ENCODE data around the gene CARHSP1.
"Not testable (repeated sequence)": the region's sequence is repeated elsewhere in the genome, so short reads cannot be mapped to it uniquely, and the experiment has no call there.

CARHSP1 gene

GRCh38 chr16:8826278-8826879 lies 42.4 kb downstream of the CARHSP1 start:
- DNase-seq = no peak

GRCh38 chr16:8822403-8822802 lies 46.4 kb downstream of the CARHSP1 start:
- DNase-seq = no peak

GRCh38 chr16:8819411-8820034 lies 49.3 kb downstream of the CARHSP1 start:
- no peak for DNase-seq

DNA sequence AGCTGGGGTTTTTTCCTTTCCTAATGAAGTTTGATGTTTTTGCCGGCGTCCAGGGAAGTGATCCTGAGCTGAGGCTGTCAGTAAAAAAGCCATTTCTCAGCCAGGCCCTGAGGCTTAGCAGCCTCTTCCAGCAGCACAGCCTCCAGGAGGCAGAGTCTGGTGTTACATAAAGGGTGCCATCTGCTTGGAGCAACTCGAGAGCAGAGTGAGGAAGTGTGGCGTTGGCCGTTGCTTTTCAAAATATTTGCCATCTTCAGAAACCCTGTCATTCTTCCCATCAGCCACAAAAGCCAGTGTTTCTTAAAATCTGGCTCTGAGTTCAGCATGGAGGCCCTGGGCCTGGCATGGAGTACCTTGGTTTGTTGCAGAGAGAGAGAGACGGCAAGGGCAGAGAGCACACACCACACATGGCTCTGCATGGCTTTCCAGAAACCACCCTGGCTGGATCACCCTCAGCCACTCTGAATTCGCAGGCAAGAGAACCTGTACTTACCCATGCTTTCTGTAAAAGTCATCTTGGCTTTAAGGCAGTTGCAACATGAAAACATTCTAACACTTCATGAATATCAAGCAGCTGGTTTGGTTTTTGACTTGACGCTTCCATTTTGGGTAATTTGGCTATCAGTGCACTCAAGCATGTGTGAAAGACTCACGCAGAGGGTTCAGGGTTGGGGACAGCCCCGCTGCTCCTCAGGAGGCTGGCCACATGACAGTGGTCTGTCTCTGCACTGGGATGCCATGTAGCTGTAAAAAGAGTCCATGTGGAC lies 50.1 kb downstream of the CARHSP1 start:
- DNase-seq = peak in 3 of 4 experiments; percentile 8 to 35 (median 9)

- DNase-seq = peak in 2 of 4 experiments; percentile 9 to 20
Observed at GRCh38 chr16:8816967-8817655, 51.7 kb downstream of the CARHSP1 start.

DNA sequence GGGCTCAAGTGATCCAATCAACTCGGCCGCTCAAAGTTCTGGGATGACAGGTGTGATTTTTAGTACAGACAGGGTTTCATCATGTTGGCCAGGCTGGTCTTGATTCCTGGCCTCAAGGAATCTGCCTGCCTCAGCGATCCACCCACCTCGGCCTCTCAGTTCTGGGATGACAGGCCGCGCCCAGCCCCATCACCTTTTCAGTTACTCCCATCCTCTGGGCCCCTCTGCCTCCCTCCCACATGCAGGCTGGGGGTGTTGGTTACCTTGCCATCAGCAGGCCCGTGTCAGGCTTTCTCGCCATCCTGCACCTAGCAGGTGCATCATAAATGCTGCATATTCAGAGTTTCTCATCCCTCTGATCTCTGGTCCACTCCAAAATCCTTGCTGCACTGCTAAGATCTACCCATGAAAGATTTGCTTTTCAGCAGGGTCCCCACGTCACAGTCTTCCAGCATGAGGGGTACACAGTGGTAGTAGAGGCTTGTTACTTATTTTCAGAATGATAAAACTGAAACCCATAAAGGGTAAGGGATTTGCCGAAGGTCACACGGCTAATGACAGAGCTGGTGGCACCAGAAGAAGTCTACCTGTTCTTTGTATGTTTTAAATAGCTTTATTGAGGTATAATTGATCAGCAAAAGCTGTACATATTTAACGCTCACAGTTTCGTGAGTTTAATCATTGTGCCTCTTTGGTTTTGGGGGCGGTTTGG lies 54.6 kb downstream of the CARHSP1 start:
- DNase-seq = no peak

GRCh38 chr16:8812162-8812843 lies 56.5 kb downstream of the CARHSP1 start:
- no peak for DNase-seq

GRCh38 chr16:8808613-8809353 lies 60.0 kb downstream of the CARHSP1 start:
- DNase-seq = no peak

- no peak for DNase-seq
Observed at GRCh38 chr16:8808009-8808408, 60.8 kb downstream of the CARHSP1 start.

DNA sequence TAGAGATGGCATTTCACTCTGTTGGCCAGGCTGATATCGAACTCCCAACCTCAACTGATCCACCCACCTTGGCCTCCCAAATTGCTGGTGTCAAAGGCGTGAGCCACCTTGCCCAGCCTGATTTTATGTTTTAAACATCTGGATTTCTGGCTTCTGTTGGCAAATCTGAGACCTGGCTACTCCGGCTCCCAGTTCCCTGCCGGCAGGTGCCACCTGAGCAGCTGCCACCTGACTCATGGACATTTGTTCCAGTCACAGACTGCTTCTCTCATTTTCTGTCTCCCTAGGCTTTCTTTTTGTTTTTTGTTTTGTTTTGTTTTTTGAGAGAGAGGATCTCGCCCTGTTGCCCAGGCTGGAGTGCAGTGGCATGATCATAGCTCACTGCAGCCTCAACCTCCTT lies 61.6 kb downstream of the CARHSP1 start:
- DNase-seq = no peak

GRCh38 chr16:8806272-8806983 lies 62.4 kb downstream of the CARHSP1 start:
- DNase-seq = no peak

GRCh38 chr16:8804313-8804712 lies 64.5 kb downstream of the CARHSP1 start:
- DNase-seq = no peak

GRCh38 chr16:8803733-8804132 lies 65.1 kb downstream of the CARHSP1 start:
- DNase-seq = not testable (repeated sequence)
